GM18502 (cell line): ENCODE measurements around the gene CREB3L1.

Experiments used
- ATAC-seq: cut with Tn5 transposase; IDR thresholded peaks from one replicate; pipeline ENCODE4 v1.9.1; 2021; ENCODE audit warnings: mild to moderate bottlenecking; ENCODE audit not compliant: unreplicated experiment, poor library complexity

Gene CREB3L1

GRCh38 chr11:46357483-46357936 is 80.0 kb downstream of the CREB3L1 start:
- ATAC-seq, result no peak

DNA sequence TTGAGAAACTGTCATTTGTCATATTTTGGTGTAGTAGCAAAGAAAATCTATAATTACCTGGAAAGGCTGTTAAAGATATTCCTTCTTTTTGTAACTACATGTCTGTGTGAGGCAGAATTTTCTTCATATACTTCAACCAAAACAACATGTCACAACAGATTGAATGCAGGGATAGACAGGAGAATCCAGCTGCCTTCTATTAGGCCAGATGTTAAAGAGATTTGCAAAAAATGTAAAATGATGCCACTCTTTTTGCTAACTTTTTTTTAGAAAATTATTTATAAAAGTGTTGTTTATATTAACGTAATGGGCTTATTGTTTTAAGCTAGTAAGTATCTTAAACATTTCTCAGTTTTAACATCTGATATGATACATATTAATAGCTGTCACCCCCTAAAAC is 82.5 kb downstream of the CREB3L1 start:
- no peak for ATAC-seq

- no peak for ATAC-seq
Observed at GRCh38 chr11:46360878-46361277, 83.4 kb downstream of the CREB3L1 start.

DNA sequence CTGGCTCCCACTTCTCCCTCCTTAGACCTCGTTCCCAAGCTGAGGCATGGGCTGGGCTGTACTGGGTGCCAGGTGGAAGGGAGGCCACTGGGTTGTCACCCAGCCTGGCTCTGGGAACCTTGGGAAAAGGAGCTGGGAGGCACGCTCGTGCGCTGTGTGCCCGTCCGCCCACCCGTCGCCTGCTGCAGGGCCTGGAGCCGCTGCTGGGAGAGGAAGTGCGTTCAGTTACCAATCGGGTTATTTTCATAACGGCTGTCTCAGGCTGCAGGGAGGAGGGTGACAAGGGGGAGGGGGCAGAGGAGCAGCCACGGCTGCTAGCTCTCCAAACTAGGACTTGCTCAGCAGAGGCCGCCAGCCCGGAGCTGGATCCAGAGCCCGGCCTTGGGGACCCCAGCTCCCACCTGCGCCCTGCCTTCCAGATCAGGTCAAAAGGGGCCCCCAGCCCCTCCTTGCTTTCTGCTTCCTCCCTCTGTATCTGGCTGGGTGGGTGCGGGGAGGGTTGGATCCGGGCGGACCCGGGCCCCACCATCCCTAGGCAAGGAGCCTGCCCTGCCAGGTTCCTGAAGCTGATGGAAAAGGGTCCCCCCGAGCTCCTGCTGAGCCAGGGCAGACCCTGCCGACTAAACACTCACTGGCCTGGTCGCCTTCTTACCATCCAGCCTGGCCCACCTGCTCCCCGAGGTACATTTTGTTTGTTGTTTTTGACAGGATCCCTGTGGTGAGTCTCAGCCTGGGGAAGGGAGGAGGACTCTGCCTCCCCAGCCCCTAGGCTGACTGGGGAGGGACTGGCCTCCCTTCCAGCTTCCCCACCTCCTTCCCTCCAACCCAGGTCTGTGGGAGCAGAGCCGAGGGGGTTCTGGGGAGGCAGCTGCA is 84.1 kb downstream of the CREB3L1 start:
- ATAC-seq, result peak; percentile 92

- no peak for ATAC-seq
Observed at GRCh38 chr11:46362156-46363030, 84.9 kb downstream of the CREB3L1 start.

DNA sequence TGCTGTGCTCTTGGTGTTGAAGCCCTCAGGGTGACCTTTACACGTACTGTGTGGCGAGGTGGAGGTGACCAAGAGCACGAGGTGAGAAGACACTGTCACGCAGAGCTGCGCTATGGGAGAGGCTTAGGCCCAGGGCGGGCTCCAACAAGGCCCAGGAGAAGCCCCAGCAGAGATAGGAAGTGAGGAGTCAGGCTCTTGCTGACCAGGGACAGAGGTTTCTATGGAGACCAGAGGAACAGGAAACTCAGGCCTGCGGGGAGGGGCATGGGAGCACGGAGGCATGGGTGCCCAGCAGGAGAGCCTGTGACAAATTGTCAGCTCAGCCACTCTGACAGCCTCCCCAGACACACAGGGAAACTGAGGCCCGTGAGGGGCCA is 85.6 kb downstream of the CREB3L1 start:
- no peak for ATAC-seq

DNA sequence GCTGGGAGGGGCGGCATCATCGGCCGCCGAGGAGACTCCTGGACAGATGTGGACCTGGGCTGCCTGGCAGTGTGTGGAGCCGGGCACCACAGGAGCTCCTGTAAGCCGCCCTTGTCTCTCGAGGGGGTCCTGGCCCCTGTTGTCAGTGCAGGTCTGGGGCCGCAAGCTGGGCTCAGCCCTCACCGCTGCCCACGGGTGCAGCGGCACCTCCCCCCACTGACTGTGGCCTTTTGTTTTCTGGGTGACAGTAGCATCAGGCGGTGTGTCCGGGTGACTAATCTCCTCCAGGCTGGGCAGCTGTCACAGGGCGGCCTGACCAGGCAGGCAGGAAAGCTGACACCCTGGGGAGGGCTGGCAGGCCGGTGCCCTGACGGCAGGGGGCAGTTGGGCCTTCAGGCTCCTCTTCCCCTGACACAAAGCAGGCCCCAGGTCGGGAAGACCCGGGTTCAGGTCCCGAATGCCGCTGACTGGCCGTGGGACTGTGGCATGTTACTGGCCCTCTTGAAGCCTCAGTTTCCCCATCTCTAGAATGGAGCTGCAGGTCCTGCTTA is 86.1 kb downstream of the CREB3L1 start:
- no peak for ATAC-seq

GRCh38 chr11:46364056-46364455 is 86.6 kb downstream of the CREB3L1 start:
- no peak for ATAC-seq

GRCh38 chr11:46364791-46365190 is 87.3 kb downstream of the CREB3L1 start:
- ATAC-seq, result no peak

- no peak for ATAC-seq
Observed at GRCh38 chr11:46366260-46366659, 88.8 kb downstream of the CREB3L1 start.

- no peak for ATAC-seq
Observed at GRCh38 chr11:46366661-46367161, 89.2 kb downstream of the CREB3L1 start.

- ATAC-seq, result peak; percentile 77
Observed at GRCh38 chr11:46367244-46367915, 89.9 kb downstream of the CREB3L1 start.

GRCh38 chr11:46367916-46368267 is 90.4 kb downstream of the CREB3L1 start:
- no peak for ATAC-seq

GRCh38 chr11:46369458-46370152 is 92.1 kb downstream of the CREB3L1 start:
- peak; percentile 67 for ATAC-seq

DNA sequence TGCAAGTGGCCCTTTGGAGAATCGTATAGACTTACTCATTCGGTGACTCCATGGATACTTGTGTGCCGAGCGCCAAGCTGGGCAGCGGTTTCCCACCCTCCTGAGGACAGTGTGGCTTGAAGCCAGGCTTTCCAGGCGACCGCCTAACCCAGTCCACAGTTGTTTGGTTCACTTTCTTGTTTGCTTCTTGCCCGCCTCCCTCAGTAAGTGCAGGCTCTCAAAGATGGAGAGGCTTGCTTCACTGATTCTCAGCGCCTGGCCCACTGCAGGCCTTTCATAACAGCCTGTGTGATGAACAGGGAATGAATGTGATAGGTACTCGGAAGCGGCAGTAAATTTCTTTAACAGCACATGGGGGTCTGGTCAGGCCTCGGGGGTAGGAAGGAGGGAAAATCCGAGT is 92.8 kb downstream of the CREB3L1 start:
- no peak for ATAC-seq
